Breast epithelium (tissue), 3 donors: Measurements from ENCODE around the gene ATCAY.

Experiments
- POLR2AphosphoS5 ChIP-seq, 3 donors: sonication (generic); formaldehyde crosslinking; IDR thresholded peaks; one replicate each; pipeline ENCODE4 v1.6.1; 2017; ENCODE audit warnings: antibody characterized with exemption in 3 of 3
- TF ChIP-seq, protein P1 (sequence below), 3 donors: fragments of 450-650 bp; IDR thresholded peaks; one replicate each; pipeline ENCODE4 v1.5.1; 2016 to 2017; ENCODE audit warnings: antibody characterized with exemption in 3 of 3, mild to moderate bottlenecking in 3 of 3, moderate library complexity in 3 of 3

DNA sequence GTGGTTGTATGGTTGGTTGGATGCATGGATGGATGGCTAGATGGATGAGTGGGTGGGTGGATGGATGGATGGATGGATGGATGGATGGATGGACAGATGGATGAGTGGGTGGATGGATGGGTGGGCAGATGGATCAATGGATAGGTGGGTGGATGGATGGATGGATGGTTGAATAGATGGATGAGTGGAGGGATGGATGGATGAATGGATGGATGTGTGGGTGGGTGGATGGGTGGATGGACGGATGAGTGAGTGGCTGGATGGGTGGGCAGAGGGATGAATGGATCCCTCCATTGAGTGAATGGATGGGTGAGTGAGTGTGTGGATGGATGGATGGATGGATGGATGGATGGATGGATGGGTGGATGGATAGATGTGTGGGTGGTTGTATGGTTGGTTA lies 43.4 kb downstream of the ATCAY start:
- TF ChIP-seq, protein P1, sequence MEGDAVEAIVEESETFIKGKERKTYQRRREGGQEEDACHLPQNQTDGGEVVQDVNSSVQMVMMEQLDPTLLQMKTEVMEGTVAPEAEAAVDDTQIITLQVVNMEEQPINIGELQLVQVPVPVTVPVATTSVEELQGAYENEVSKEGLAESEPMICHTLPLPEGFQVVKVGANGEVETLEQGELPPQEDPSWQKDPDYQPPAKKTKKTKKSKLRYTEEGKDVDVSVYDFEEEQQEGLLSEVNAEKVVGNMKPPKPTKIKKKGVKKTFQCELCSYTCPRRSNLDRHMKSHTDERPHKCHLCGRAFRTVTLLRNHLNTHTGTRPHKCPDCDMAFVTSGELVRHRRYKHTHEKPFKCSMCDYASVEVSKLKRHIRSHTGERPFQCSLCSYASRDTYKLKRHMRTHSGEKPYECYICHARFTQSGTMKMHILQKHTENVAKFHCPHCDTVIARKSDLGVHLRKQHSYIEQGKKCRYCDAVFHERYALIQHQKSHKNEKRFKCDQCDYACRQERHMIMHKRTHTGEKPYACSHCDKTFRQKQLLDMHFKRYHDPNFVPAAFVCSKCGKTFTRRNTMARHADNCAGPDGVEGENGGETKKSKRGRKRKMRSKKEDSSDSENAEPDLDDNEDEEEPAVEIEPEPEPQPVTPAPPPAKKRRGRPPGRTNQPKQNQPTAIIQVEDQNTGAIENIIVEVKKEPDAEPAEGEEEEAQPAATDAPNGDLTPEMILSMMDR (IDR thresholded peaks at IDR 0.05): no peak
- no peak for TF ChIP-seq POLR2AphosphoS5 (IDR thresholded peaks at IDR 0.05)
